K562 (cell line): Measurements from ENCODE around the gene TMEM131. TPM values are rescaled to one million over a fixed set of nuclear protein-coding genes. Genes with fewer than 3 reads are reported as not detected.

Experiments used
- DPF2 ChIP-seq: fragments of 450-650 bp; IDR thresholded peaks from 2 replicates; pipeline ENCODE4 v1.6.1; 2016
- E4F1 ChIP-seq: fragments of 250-450 bp; sonication (Bioruptor Pico); IDR thresholded peaks from 2 replicates; pipeline ENCODE4 v1.5.0; 2021; ENCODE audit warnings: mild to moderate bottlenecking, borderline replicate concordance
- ETV1 ChIP-seq: fragments of 450-650 bp; conservative IDR thresholded peaks from 2 replicates; pipeline ENCODE4 v1.6.1; 2016; ENCODE audit warnings: missing genetic modification characterization, control low read depth, low read depth, missing compliant biosample characterization
- HCFC1 ChIP-seq: IDR thresholded peaks from 2 replicates; pipeline ENCODE4 v1.6.1; 2012; ENCODE audit warnings: low read depth, low read length, improper control_type of control experiment
- HINFP ChIP-seq: fragments of 450-650 bp; conservative IDR thresholded peaks from 2 replicates; pipeline ENCODE4 v1.6.1; 2016; ENCODE audit warnings: missing genetic modification characterization, low read depth, mild to moderate bottlenecking, control low read depth, missing compliant biosample characterization
- JUND ChIP-seq, 2 experiments: IDR thresholded peaks; 2 replicates in 1 of 2; 3 replicates in 1 of 2; pipeline ENCODE4 v1.6.1; 2011; ENCODE audit warnings: borderline replicate concordance in 2 of 2, low read depth in 2 of 2, low read length in 2 of 2, improper control_type of control experiment in 1 of 2, missing biosample characterization in 1 of 2, missing genetic modification characterization in 1 of 2, missing genetic modification reagents in 1 of 2
- MED1 ChIP-seq: sonication (generic); formaldehyde crosslinking; IDR thresholded peaks from 2 replicates; pipeline ENCODE4 v1.8.1; 2023; ENCODE audit warnings: missing genetic modification reagents, borderline replicate concordance
- MTA2 ChIP-seq: fragments of 450-650 bp; IDR thresholded peaks from 2 replicates; pipeline ENCODE4 v1.6.1; 2016; ENCODE audit warnings: low read depth
- NR2C1 ChIP-seq, 2 experiments: fragments of 450-650 bp; IDR thresholded peaks; 2 replicates each; pipeline ENCODE4 v1.6.1; 2017; ENCODE audit warnings: mild to moderate bottlenecking in 2 of 2, antibody characterized with exemption in 1 of 2, inconsistent platforms in 1 of 2, missing compliant biosample characterization in 1 of 2, missing genetic modification characterization in 1 of 2
- REST ChIP-seq, 2 experiments: fragments of 450-650 bp; formaldehyde crosslinking in 1 of 2; IDR thresholded peaks; 2 replicates each; pipeline versions ENCODE4 v1.4.0 to v1.6.1; 2014 to 2020; ENCODE audit warnings: mild to moderate bottlenecking in 2 of 2, borderline replicate concordance in 1 of 2, low read depth in 1 of 2
- SREBF1 ChIP-seq: fragments of 150-350 bp; IDR thresholded peaks from 2 replicates; pipeline ENCODE4 v1.6.1; 2014; ENCODE audit warnings: antibody characterized with exemption, low read depth, low read length, borderline replicate concordance
- polyA plus RNA-seq, 8 experiments: library from polyadenylated mRNA; depleted of rRNA in 4 of 8; stranded (reverse) in 5 of 8; unstranded in 3 of 8; fragments of >200 nt; fragmentation: Nextera tagmentation in 2 of 8; fragmentation: Illumina TruSeq in 1 of 8; extraction: Ambion mirVana in 2 of 8; extraction: Trizol in 1 of 8; gene quantifications; 2 replicates each; pipeline versions ENCODE4 v1.2.1 to v1.2.3, GENCODE V29; 2011 to 2014; ENCODE audit warnings: inconsistent platforms in 1 of 8, missing spikeins in 1 of 8
- total RNA-seq, 7 experiments: library from RNA; depleted of rRNA in 6 of 7; stranded (reverse); fragments of >200 nt in 6 of 7; fragmentation: Illumina TruSeq in 2 of 7; extraction: Trizol in 2 of 7; gene quantifications; 2 replicates each; pipeline versions ENCODE4 v1.2.1 to v1.2.3, GENCODE V29; 2011 to 2021; ENCODE audit warnings: low replicate concordance in 1 of 7

The TMEM131 gene
- total and polyA plus RNA-seq, 9 of the 15 experiments (the other 6 are each of a cell fraction or from before 2014, with no cell fraction given), result 2.5 to 21.1 (median 12.4) TPM

GRCh38 chr2:97740590-97741182 is 255.1 kb downstream of the TMEM131 start (continued):
- peak; percentile 53 for TF ChIP-seq REST (IDR thresholded peaks at IDR 0.05; ENCODE audit: borderline replicate concordance)
- no peak for TF ChIP-seq REST (CRISPR knock-in tag; IDR thresholded peaks at IDR 0.05; ENCODE audit: low read depth)
- TF ChIP-seq E4F1 (CRISPR knock-in tag), result no peak
- TF ChIP-seq MTA2, result no peak
- TF ChIP-seq DPF2, result no peak
- no peak for TF ChIP-seq MED1
- peak; percentile 29; the same call in 1 of the 2 replicates for TF ChIP-seq JUND (IDR thresholded peaks at IDR 0.05; ENCODE audit: borderline replicate concordance, low read depth, low read length)
- TF ChIP-seq JUND (tag; IDR thresholded peaks at IDR 0.05; ENCODE audit: borderline replicate concordance, low read depth, low read length), result peak; percentile 16; the same call in 1 of the 3 replicates
- TF ChIP-seq SREBF1, result no peak
- no peak for TF ChIP-seq HCFC1
- peak; percentile 17; the same call in 1 of the 2 replicates for TF ChIP-seq ETV1 (tag)
- TF ChIP-seq NR2C1 (IDR thresholded peaks at IDR 0.05), result peak; percentile 85
- TF ChIP-seq NR2C1 (tag; IDR thresholded peaks at IDR 0.05), result peak; percentile 91
- 0 out of 2 replicates have a peak, but pooled peaks have one; percentile 34 for TF ChIP-seq HINFP (tag)
